GM06990 (cell line): ENCODE measurements around the gene ITLN1.
"Not testable (repeated sequence)": the region's sequence is repeated elsewhere in the genome, so short reads cannot be mapped to it uniquely, and the experiment has no call there.

Experiments
- DNase-seq: peaks from one replicate; pipeline ENCODE4 v3.0.0-alpha.2; 2011; ENCODE audit not compliant: insufficient read length; ENCODE audit errors: extremely low read depth
- H3K27me3 ChIP-seq: replicated peaks from 2 replicates; pipeline ENCODE4 v1.6.0; 2011; ENCODE audit warnings: low read length; ENCODE audit not compliant: control insufficient read depth, insufficient read depth
- H3K36me3 ChIP-seq: 2 replicates; pipeline ENCODE4 v1.5.1; 2011; ENCODE audit warnings: low read length; ENCODE audit not compliant: control insufficient read depth, insufficient read depth
- H3K4me3 ChIP-seq: replicated peaks from 2 replicates; pipeline ENCODE4 v1.5.1; 2011; ENCODE audit warnings: low read depth, mild to moderate bottlenecking, control low read depth, low read length
- TF ChIP-seq, protein P1 (sequence below): IDR thresholded peaks from 2 replicates; pipeline ENCODE4 v1.5.1; 2011; ENCODE audit warnings: low read length, control low read depth, mild to moderate bottlenecking, inconsistent platforms; ENCODE audit not compliant: insufficient read depth, poor library complexity, severe bottlenecking

Gene ITLN1

DNA sequence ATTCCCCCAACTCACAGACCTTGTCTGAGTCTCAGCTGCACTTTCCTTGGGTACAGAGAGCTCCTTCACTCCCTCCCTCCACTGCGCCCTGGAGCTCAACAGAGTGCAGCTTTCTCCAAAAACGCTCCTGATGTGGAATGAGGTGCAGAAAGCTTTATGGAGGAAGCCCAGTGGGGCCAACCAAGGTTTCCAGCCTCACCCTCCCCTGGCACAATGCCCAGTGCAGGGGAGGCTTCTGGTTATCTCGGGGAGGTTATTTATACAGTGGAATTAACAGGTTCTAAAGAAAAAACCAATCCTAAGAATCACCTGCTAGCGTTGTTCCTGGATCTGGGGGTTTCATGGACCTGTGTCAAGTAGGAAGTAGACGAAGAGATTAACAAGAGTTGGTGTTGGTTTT is at the start of gene ITLN1:
TSS of gene ITLN1 (minus strand) at position 139 of the 400 bp plus-strand sequence. CDS start 303 bp downstream, outside the sequence.
- no peaks in the 10 kb centered on the region for H3K36me3 ChIP-seq
- no peak for DNase-seq
- TF ChIP-seq, protein P1, sequence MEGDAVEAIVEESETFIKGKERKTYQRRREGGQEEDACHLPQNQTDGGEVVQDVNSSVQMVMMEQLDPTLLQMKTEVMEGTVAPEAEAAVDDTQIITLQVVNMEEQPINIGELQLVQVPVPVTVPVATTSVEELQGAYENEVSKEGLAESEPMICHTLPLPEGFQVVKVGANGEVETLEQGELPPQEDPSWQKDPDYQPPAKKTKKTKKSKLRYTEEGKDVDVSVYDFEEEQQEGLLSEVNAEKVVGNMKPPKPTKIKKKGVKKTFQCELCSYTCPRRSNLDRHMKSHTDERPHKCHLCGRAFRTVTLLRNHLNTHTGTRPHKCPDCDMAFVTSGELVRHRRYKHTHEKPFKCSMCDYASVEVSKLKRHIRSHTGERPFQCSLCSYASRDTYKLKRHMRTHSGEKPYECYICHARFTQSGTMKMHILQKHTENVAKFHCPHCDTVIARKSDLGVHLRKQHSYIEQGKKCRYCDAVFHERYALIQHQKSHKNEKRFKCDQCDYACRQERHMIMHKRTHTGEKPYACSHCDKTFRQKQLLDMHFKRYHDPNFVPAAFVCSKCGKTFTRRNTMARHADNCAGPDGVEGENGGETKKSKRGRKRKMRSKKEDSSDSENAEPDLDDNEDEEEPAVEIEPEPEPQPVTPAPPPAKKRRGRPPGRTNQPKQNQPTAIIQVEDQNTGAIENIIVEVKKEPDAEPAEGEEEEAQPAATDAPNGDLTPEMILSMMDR = no peak
- H3K27me3 ChIP-seq = no peaks in the 10 kb centered on the region
- H3K4me3 ChIP-seq = no peak within 1 kb of the TSS

DNA sequence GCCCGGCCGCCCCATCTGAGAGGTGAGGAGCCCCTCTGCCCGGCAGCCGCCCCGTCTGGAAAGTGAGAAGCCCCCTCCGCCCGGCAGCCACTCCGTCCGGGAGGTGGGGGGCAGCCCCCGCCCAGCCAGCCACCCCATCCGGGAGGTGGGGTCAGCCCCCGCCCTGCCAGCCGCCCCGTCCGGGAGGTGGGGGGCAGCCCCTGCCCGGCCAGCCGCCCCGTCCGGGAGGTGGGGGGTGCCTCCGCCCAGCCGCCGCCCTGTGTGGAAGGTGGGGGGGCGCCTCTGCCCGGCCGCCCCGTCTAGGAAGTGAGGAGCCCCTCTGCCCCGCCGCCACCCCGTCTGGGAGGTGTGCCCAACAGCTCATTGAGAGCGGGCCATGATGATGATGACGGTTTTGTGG is 48.3 kb upstream of the ITLN1 start:
- not testable (repeated sequence) for DNase-seq, H3K36me3 ChIP-seq, H3K27me3 ChIP-seq, H3K4me3 ChIP-seq

DNA sequence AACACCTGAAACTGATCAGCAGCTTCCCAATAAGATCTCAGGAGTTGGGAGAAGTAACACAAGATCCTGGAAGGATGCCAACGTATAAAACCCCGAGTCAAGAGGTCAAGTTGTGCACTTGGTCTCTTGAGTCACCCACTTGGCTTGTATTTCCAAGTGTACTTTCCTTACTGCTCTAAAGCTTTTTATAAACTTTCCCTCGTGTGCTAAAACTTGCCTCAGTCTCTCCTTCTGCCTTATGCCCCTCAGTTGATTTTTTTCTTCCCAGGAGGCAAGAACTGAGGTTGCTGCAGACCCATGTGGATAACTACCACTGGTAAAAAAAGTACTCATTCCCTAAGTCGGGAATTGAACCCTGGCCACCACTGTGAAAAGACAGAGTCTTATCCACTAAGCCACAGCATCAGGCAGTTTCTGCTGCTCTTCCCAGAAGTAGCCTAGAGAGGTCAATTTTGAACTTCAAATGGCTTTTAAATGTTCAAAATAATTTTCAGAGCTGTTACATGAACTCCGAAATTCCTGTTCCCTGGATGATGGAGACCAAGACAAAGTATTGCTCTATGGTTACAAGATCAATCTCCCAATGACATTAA is 40.8 kb upstream of the ITLN1 start:
- Histone ChIP-seq H3K4me3 (no peak overlapping the region), H3K27me3 (no peaks in the 10 kb centered on the region), H3K36me3 (no peaks in the 10 kb centered on the region)
- TF ChIP-seq, protein P1 = no peak
- no peak for DNase-seq

DNA sequence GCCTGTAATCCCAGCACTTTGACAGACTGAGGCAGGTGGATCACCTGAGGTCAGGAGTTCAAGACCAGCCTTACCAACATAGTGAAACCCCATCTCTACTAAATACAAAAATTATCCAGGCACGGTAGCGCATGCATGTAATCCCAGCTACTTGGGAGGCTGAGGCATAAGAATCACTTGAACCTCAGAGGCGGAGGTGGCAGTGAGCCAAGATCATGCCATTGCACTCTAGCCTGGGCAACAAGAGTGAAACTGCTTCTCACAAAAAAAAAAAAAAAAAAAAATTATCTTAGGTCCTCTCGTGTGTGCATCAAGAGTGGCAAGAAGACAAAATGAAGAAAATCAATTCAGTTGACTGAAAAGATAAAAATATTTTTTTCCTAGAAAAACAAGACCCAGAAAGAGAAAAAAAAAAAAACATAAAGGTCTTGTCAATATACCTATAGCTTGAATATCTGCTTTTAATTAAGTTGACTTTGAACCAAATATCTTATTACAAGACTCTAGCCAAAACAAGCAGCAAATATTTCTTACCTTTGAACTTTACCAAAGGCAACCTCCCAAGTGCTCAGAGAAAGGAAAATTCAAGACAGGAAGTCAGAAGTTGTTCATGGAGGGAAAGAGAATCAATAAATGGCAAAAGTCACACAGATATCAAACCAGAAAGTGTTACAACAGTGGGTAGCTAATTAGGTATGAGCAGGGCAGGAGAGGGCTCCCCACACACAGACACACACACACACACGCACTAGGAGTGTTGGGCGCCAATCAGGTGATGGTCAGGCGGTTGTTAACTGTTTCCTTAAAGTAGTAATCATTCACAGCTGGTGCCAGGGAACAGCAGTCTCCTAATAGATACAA is 40.0 kb upstream of the ITLN1 start:
- no peaks in the 10 kb centered on the region for H3K27me3 ChIP-seq
- DNase-seq = no peak
- no peak overlapping the region for H3K4me3 ChIP-seq
- TF ChIP-seq, protein P1 = no peak
- no peaks in the 10 kb centered on the region for H3K36me3 ChIP-seq

DNA sequence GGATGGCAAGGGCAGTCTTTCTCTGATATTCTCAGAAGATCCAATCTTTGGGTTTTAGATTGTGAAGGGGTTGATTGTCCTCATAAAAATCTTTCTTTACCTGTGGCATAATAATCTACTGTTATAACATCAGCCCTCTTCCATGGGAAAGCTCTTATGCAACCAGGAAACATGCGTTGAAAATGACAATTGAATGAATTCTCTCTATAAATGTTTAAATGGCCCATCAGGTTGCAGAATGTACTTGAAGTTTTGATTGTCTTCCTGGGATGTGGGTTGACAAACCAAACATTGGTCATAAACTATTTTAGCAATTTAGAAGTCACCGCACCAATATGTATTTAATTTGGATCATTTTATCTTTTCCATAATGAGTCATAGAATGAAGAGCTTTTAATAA is 31.7 kb upstream of the ITLN1 start:
- no peak overlapping the region for H3K4me3 ChIP-seq
- TF ChIP-seq, protein P1 = no peak
- H3K27me3 ChIP-seq = no peaks in the 10 kb centered on the region
- H3K36me3 ChIP-seq = no peaks in the 10 kb centered on the region
- DNase-seq = no peak

DNA sequence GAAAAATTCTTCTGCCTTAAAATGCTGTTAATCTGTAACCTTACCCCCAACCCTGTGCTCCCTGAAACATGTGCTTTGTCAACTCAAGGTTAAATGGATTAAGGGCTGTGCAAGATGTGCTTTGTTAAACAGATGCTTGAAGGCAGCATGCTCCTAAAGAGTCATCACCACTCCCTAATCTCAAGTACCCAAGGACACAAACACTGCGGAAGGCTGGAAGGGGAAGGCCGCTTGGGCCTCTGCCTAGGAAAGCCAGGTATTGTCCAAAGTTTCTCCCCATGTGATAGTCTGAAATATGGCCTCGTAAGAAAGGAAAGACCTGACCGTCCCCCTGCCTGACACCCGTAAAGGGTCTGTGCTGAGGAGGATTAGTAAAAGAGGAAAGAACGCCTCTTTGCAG is 28.2 kb upstream of the ITLN1 start:
- H3K36me3 ChIP-seq, H3K4me3 ChIP-seq, H3K27me3 ChIP-seq, DNase-seq: not testable (repeated sequence)

DNA sequence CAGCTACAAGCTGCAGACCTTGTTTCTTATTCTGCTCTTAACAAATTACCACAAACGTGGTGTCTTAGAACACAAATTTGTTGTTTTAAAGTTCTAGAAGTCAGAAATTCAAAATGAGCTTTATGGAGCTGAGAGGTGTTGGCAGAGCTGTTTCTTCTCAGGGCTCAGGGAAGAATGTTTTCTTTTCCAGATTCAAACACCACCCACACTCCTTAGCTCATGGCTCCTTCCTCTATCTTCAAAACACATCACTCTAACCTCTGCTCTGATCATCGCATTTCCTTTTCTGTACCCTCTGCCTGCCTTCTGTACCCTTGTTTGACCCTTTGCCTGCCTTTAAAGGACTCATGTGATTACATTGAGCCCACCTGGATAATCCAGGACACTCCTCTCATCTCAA is 26.9 kb upstream of the ITLN1 start:
- H3K27me3 ChIP-seq = no peaks in the 10 kb centered on the region
- H3K4me3 ChIP-seq = no peak overlapping the region
- TF ChIP-seq, protein P1 = no peak
- no peak for DNase-seq
- no peaks in the 10 kb centered on the region for H3K36me3 ChIP-seq
